Transverse colon (tissue), 4 donors: Measurements from ENCODE around the gene SRSF6. TPM values are rescaled to one million over a fixed set of nuclear protein-coding genes. Genes with fewer than 3 reads are reported as not detected.

Experiments
- DNase-seq: peaks from one replicate; pipeline ENCODE4 v3.0.0-alpha.2; 2019
- H3K27ac ChIP-seq, 4 donors: fragments of 200-600 bp; sonication (generic); 2 replicates each; pipeline ENCODE4 v1.5.1; 2016 to 2018; ENCODE audit warnings: inconsistent platforms in 4 of 4
- H3K27me3 ChIP-seq: fragments of 200-600 bp; sonication (generic); 2 replicates; pipeline ENCODE4 v1.5.1; 2017; ENCODE audit warnings: inconsistent platforms
- H3K36me3 ChIP-seq, 4 donors: fragments of 200-600 bp; sonication (generic); 2 replicates each; pipeline ENCODE4 v1.5.1; 2017 to 2019; ENCODE audit warnings: inconsistent platforms in 4 of 4
- H3K4me1 ChIP-seq, 4 donors: fragments of 200-600 bp; sonication (generic); 2 replicates each; pipeline ENCODE4 v1.5.1; 2017 to 2020; ENCODE audit warnings: inconsistent platforms in 4 of 4
- H3K4me3 ChIP-seq, 4 donors: fragments of 200-600 bp; sonication (generic); 1 replicate in 1 of 4; 2 replicates in 3 of 4; pipeline versions ENCODE4 v1.5.1 to v1.6.1; 2017 to 2019; ENCODE audit warnings: inconsistent platforms in 4 of 4
- H3K9me3 ChIP-seq, 2 donors: fragments of 200-600 bp; sonication (generic); 2 replicates each; pipeline ENCODE4 v1.5.1; 2017 to 2019; ENCODE audit warnings: inconsistent platforms in 2 of 2
- EP300 ChIP-seq: sonication (generic); formaldehyde crosslinking; IDR thresholded peaks from one replicate; pipeline ENCODE4 v1.6.1; 2017; ENCODE audit warnings: antibody characterized with exemption, low read depth
- POLR2A ChIP-seq: fragments of 450-650 bp; IDR thresholded peaks from one replicate; pipeline ENCODE4 v1.6.1; 2016; ENCODE audit warnings: antibody characterized with exemption, mild to moderate bottlenecking, moderate library complexity
- POLR2AphosphoS5 ChIP-seq, 3 donors: sonication (generic); formaldehyde crosslinking; IDR thresholded peaks; one replicate each; pipeline ENCODE4 v1.6.1; 2016; ENCODE audit warnings: antibody characterized with exemption in 3 of 3
- WGBS, 2 donors: methylation state at CpG; one replicate each; pipeline ENCODE4 v1.1.5; 2018; ENCODE audit warnings: low coverage in 1 of 2; 5-methylcytosine and 5-hydroxymethylcytosine counted together
- in situ Hi-C, 4 donors: fragments of 200-750 bp; cut with MboI; loops; one replicate each; pipeline versions ENCODE4 v1.15.0 to v1.15.1; 2017; ENCODE audit warnings: low sequenced_read_pairs in 3 of 4, low pct_ligation_motif_present in 1 of 4, low pct_unique_long_range_greater_than_20kb in 1 of 4
- intact Hi-C: fragments of 100-400 bp; cut with DNase I; formaldehyde crosslinking; loops from one replicate; pipeline ENCODE4 v1.15.1; 2023; ENCODE audit warnings: low total_unique reads
- total RNA-seq, 4 donors: library from RNA; depleted of rRNA; stranded (reverse); fragments of >200 nt; gene quantifications; one replicate each; pipeline ENCODE4 v1.1.0, GENCODE V29; 2016
- TF ChIP-seq, protein P1 (sequence below), 5 experiments: fragments of 200-600 bp in 3 of 5; fragments of 450-650 bp in 2 of 5; sonication (generic) in 3 of 5; IDR thresholded peaks; 1 replicate in 2 of 5; 2 replicates in 3 of 5; pipeline ENCODE4 v1.5.1; 2016 to 2017; ENCODE audit warnings: antibody characterized with exemption in 5 of 5, inconsistent platforms in 3 of 5, mild to moderate bottlenecking in 2 of 5, moderate library complexity in 1 of 5

SRSF6 gene
- total RNA-seq, 4 donors from 2014 or later: 48.3 to 194 (median 70.1) TPM

DNA sequence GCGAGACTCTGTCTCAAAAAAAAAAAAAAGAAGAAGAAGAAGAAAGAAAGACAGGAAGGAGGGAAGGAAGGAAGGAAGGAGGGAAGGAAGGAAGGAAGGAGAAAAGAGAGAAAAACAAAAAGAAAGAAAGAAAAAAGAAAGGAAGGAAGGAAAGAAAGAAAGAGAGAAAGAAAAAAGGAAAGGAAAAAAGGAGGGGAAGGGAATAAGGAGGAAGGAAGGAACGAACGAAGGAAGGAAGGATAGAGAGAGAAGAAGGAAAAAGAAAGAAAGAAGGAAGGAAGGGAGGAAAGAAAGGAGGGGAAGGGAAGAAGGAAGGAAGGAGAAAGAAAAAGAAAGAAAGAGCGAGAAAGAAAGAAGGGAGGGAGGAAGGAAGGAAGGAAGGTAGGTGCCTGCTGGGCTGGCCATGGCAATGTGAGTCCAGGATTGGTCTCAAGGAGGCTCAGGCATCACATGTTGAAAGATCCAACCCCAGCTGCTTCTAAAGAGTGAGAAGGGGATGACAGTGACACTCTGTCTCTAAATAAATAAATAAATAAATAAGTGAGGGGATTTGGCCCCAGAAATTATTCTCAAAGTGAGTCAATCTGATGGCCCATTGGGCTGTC is 24.3 kb upstream of the SRSF6 start:
- Histone ChIP-seq H3K36me3 (no peaks in the 10 kb centered on the region), H3K27me3 (peaks cover 6% of the 10 kb centered on the region), H3K4me3 (no peak overlapping the region), H3K9me3 (no peaks in the 10 kb centered on the region), H3K4me1 (no peaks in the 10 kb centered on the region), H3K27ac (no peak overlapping the region)
- 85 to 88% methylated on average over 4 of the region's 4 CpGs for WGBS, 2 donors
- in situ Hi-C loops: loop anchor here in 2 of 4 donors (25.0 kb wide), 2 partner anchors 254 to 654 kb away; no protein-coding TSS in a partner anchor
- DNase-seq: no peak
- intact Hi-C loops: no loop called here
- TF ChIP-seq POLR2A (no peak), POLR2AphosphoS5 (IDR thresholded peaks at IDR 0.05) (no peak)
- TF ChIP-seq, protein P1, sequence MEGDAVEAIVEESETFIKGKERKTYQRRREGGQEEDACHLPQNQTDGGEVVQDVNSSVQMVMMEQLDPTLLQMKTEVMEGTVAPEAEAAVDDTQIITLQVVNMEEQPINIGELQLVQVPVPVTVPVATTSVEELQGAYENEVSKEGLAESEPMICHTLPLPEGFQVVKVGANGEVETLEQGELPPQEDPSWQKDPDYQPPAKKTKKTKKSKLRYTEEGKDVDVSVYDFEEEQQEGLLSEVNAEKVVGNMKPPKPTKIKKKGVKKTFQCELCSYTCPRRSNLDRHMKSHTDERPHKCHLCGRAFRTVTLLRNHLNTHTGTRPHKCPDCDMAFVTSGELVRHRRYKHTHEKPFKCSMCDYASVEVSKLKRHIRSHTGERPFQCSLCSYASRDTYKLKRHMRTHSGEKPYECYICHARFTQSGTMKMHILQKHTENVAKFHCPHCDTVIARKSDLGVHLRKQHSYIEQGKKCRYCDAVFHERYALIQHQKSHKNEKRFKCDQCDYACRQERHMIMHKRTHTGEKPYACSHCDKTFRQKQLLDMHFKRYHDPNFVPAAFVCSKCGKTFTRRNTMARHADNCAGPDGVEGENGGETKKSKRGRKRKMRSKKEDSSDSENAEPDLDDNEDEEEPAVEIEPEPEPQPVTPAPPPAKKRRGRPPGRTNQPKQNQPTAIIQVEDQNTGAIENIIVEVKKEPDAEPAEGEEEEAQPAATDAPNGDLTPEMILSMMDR (IDR thresholded peaks at IDR 0.05): no peak

DNA sequence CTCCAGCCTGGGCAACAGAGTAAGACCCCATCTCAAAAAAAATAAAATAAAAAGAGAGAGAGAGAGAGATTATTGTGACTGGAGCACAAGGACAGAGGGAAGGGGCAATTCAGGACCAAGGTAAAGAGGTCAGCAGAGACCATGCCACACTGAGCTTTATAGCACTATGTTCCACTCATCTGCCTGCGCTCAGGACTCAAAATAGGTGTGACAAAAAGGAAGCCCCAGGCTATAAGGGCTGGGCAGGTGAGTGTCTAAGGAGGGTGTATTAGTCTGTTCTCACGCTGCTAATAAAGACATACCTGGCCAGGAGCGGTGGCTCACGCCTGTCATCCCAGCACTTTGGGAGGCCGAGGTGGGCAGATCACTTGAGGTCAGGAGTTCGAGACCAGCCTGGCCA is 23.1 kb upstream of the SRSF6 start:
- in situ Hi-C loops: loop anchor here in 2 of 4 donors (25.0 kb wide), 2 partner anchors 253 to 653 kb away; no protein-coding TSS in a partner anchor
- H3K9me3 ChIP-seq: no peaks in the 10 kb centered on the region
- no peak overlapping the region for H3K27ac ChIP-seq

DNA sequence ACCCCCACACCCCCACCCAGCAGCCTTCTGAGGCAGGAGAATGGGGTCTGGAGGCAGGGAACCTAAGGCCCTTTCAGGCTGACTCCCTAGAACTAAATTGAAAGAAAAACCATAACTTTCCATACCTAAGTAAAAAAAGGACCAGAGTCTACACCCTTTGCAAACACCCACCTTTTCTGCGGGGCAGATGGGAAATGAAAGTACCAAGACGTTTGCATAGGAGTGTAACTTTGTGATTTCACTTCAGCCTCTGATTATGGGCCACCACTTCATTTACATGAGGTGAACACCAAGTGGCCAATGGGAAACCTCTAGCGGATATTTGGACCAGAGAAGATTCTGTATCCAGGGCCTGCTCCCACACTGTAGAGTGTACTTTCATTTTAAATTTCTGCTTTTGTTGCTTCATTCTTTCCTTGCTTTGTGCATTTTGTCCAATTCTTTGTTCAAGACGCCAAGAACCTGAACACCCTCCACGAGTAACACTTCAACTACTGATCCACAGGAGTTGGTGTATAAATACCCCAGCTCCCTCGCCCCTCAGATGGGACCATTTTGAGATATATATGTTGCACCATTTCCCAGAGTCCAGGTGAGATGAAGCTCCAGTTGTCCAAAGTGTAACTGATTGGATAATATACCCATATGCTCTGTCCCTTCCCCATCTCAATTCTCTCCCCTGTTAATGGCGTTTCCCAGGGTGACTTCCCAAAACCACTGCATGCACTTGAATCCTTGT is 18.9 kb upstream of the SRSF6 start:
- intact Hi-C loops (no loop called here), in situ Hi-C loops (loop anchor here in 2 of 4 donors (25.0 kb wide), 2 partner anchors 249 to 649 kb away; no protein-coding TSS in a partner anchor)
- 73 to 80% methylated on average over 6 to 7 of the region's 7 CpGs for WGBS, 2 donors
- no peaks in the 10 kb centered on the region for H3K9me3 ChIP-seq
- TF ChIP-seq EP300: no peak
- TF ChIP-seq POLR2A: no peak
- no peak for TF ChIP-seq POLR2AphosphoS5 (IDR thresholded peaks at IDR 0.05)
- TF ChIP-seq, protein P1 (IDR thresholded peaks at IDR 0.05): no peak
- no peak overlapping the region for H3K4me3 ChIP-seq
- no peaks in the 10 kb centered on the region for H3K36me3 ChIP-seq
- no peak overlapping the region for H3K27ac ChIP-seq
- H3K4me1 ChIP-seq: no peaks in the 10 kb centered on the region
- no peak for DNase-seq
- H3K27me3 ChIP-seq: peaks cover 11% of the 10 kb centered on the region

More for the DNA sequence above, 23.1 kb upstream of the SRSF6 start:
- intact Hi-C loops: no loop called here
- no peak for DNase-seq
- Histone ChIP-seq H3K36me3 (no peaks in the 10 kb centered on the region), H3K4me1 (no peaks in the 10 kb centered on the region), H3K27me3 (peaks cover 6% of the 10 kb centered on the region), H3K4me3 (no peak overlapping the region)
- WGBS, 2 donors: 85 to 90% methylated on average over 2 to 6 of the region's 6 CpGs
- no peak for TF ChIP-seq EP300
- no peak for TF ChIP-seq POLR2A
- TF ChIP-seq POLR2AphosphoS5 (IDR thresholded peaks at IDR 0.05): no peak
- TF ChIP-seq, protein P1 (IDR thresholded peaks at IDR 0.05): no peak

DNA sequence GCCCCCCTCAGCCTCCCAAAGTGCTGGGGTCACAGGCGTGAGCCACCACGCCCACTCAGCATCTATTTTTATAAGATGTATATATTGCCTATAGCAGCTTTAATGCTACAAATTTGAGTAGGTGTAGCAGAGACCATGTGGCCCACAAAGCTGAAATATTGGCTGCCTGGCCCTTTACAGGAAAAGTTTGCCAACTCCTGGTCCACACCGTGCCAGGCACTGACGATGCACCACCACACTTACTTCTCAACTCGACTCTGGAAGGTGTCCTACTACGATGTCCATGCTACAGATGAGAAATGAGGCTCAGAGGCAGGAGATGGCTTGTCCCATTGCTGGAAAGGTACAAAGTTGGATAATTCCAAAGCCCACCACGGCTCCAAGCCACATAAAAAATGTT is 17.2 kb upstream of the SRSF6 start:
- Histone ChIP-seq H3K4me1 (no peaks in the 10 kb centered on the region), H3K36me3 (no peaks in the 10 kb centered on the region), H3K27me3 (peaks cover 17% of the 10 kb centered on the region), H3K4me3 (no peak overlapping the region), H3K27ac (no peak overlapping the region), H3K9me3 (no peaks in the 10 kb centered on the region)
- WGBS, 2 donors: 73% methylated on average over 7 of the region's 7 CpGs; no CpG with 5 or more reads in 1 of the 2 donors
- no peak for TF ChIP-seq POLR2AphosphoS5 (IDR thresholded peaks at IDR 0.05)
- no peak for TF ChIP-seq EP300
- TF ChIP-seq, protein P1 (IDR thresholded peaks at IDR 0.05): no peak
- no peak for TF ChIP-seq POLR2A
- no peak for DNase-seq
- in situ Hi-C loops: loop anchor here in 3 of 4 donors (10.0 to 25.0 kb wide), 4 partner anchors 247 to 647 kb away; no protein-coding TSS in a partner anchor
- intact Hi-C loops: no loop called here
